ENCODE data around the gene EPB41L3.

The EPB41L3 gene

GRCh38 chr18:5429681-5430080 lies 114.1 kb downstream of the EPB41L3 start:
- TF ChIP-seq TAF1 (IDR thresholded peaks at IDR 0.05; ENCODE audit: borderline replicate concordance, insufficient read depth, low read length): no peak
- TF ChIP-seq POLR2AphosphoS5 (IDR thresholded peaks at IDR 0.05; ENCODE audit: low read depth, low read length): no peak
- TF ChIP-seq SIN3A (IDR thresholded peaks at IDR 0.05; ENCODE audit: borderline replicate concordance, insufficient read depth, low read length): no peak
- no peak for TF ChIP-seq FOXP2 (optimal IDR thresholded peaks at IDR 0.05; ENCODE audit: borderline replicate concordance, extremely low read depth, extremely low read length, insufficient read depth)
- TF ChIP-seq REST (IDR thresholded peaks at IDR 0.05; ENCODE audit: insufficient read depth in 1 of 2, low read depth in 2 of 2, low read length in 2 of 2): no peak

- no peak for TF ChIP-seq SIN3A (IDR thresholded peaks at IDR 0.05; ENCODE audit: borderline replicate concordance, insufficient read depth, low read length)
- TF ChIP-seq POLR2AphosphoS5 (IDR thresholded peaks at IDR 0.05; ENCODE audit: low read depth, low read length): no peak
- no peak for TF ChIP-seq REST (IDR thresholded peaks at IDR 0.05; ENCODE audit: insufficient read depth in 1 of 2, low read depth in 2 of 2, low read length in 2 of 2)
- TF ChIP-seq FOXP2 (optimal IDR thresholded peaks at IDR 0.05; ENCODE audit: borderline replicate concordance, extremely low read depth, extremely low read length, insufficient read depth): no peak
- no peak for TF ChIP-seq TAF1 (IDR thresholded peaks at IDR 0.05; ENCODE audit: borderline replicate concordance, insufficient read depth, low read length)
These were observed 118.1 kb downstream of the EPB41L3 start for GRCh38 chr18:5425721-5426120.

- TF ChIP-seq SIN3A (IDR thresholded peaks at IDR 0.05; ENCODE audit: borderline replicate concordance, insufficient read depth, low read length): no peak
These were observed 118.7 kb downstream of the EPB41L3 start for GRCh38 chr18:5424903-5425664.

- TF ChIP-seq FOXP2 (optimal IDR thresholded peaks at IDR 0.05; ENCODE audit: borderline replicate concordance, extremely low read depth, extremely low read length, insufficient read depth) (no peak), TAF1 (IDR thresholded peaks at IDR 0.05; ENCODE audit: borderline replicate concordance, insufficient read depth, low read length) (no peak), SIN3A (IDR thresholded peaks at IDR 0.05; ENCODE audit: borderline replicate concordance, insufficient read depth, low read length) (no peak), REST (IDR thresholded peaks at IDR 0.05; ENCODE audit: insufficient read depth in 1 of 2, low read depth in 2 of 2, low read length in 2 of 2) (no peak), POLR2AphosphoS5 (IDR thresholded peaks at IDR 0.05; ENCODE audit: low read depth, low read length) (no peak)
These were observed 121.2 kb downstream of the EPB41L3 start for GRCh38 chr18:5422626-5423025.

GRCh38 chr18:5421981-5422380 lies 121.8 kb downstream of the EPB41L3 start:
- TF ChIP-seq POLR2AphosphoS5 (IDR thresholded peaks at IDR 0.05; ENCODE audit: low read depth, low read length) (no peak), FOXP2 (optimal IDR thresholded peaks at IDR 0.05; ENCODE audit: borderline replicate concordance, extremely low read depth, extremely low read length, insufficient read depth) (no peak), TAF1 (IDR thresholded peaks at IDR 0.05; ENCODE audit: borderline replicate concordance, insufficient read depth, low read length) (no peak), SIN3A (IDR thresholded peaks at IDR 0.05; ENCODE audit: borderline replicate concordance, insufficient read depth, low read length) (no peak), REST (IDR thresholded peaks at IDR 0.05; ENCODE audit: insufficient read depth in 1 of 2, low read depth in 2 of 2, low read length in 2 of 2) (no peak)

All from PFSK-1 (cell line).